HG03565 (cell line): Measurements from ENCODE around the gene FAM83G.

Source experiments
- ATAC-seq: cut with Tn5 transposase; IDR thresholded peaks from one replicate; pipeline ENCODE4 v1.9.1; 2021; ENCODE audit warnings: mild to moderate bottlenecking, moderate library complexity; ENCODE audit not compliant: unreplicated experiment

FAM83G gene

GRCh38 chr17:19012171-19013080 is 7.9 kb upstream of the FAM83G start:
- no peak for ATAC-seq

- no peak for ATAC-seq
These were observed 7.0 kb upstream of the FAM83G start for GRCh38 chr17:19011581-19011980.

- no peak for ATAC-seq
These were observed 6.4 kb upstream of the FAM83G start for GRCh38 chr17:19010729-19011505.

GRCh38 chr17:19009970-19010369 is 5.4 kb upstream of the FAM83G start:
- ATAC-seq: no peak

- ATAC-seq: no peak
These were observed 2.1 kb upstream of the FAM83G start for GRCh38 chr17:19006698-19007097.

- ATAC-seq: no peak
These were observed 1.3 kb upstream of the FAM83G start for GRCh38 chr17:19005789-19006430.

- no peak for ATAC-seq
These were observed 691 bp upstream of the FAM83G start for GRCh38 chr17:19005137-19005773.

- no peak for ATAC-seq
These were observed 782 bp downstream of the FAM83G start for GRCh38 chr17:19003543-19004420.

GRCh38 chr17:19002805-19003542 is 1.6 kb downstream of the FAM83G start:
- no peak for ATAC-seq

GRCh38 chr17:19001907-19002590 is 2.5 kb downstream of the FAM83G start:
- ATAC-seq: no peak

- ATAC-seq: no peak
These were observed 3.8 kb downstream of the FAM83G start for GRCh38 chr17:19000531-19001325.

GRCh38 chr17:18999911-19000310 is 4.7 kb downstream of the FAM83G start:
- no peak for ATAC-seq

- ATAC-seq: no peak
These were observed 5.2 kb downstream of the FAM83G start for GRCh38 chr17:18999394-18999793.

- ATAC-seq: no peak
These were observed 6.8 kb downstream of the FAM83G start for GRCh38 chr17:18997650-18998196.

GRCh38 chr17:18996458-18996857 is 8.1 kb downstream of the FAM83G start:
- ATAC-seq: no peak

GRCh38 chr17:18995220-18995619 is 9.3 kb downstream of the FAM83G start:
- no peak for ATAC-seq

GRCh38 chr17:18994631-18995030 is 9.9 kb downstream of the FAM83G start:
- ATAC-seq: no peak
